ENCODE data around the gene ASCL5.

DNA sequence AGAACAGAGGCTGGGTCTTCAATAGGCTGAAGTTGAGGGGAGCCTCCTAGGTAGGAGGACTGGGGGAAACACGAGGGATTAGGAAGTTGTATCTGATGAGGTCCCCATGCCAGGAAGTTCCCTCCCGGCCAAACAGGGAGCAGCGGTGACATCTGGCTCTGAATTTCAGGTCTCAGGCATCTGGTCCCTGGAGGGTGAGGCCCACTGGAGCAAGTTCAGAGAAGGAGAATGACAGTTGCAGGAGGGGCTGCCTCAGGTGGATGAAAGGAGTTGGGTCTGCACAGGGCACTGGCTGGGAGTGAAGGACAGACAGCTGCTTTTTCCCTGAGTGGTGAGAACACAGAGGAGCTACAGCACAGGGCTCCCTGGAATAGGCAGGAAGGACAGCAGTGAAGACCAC, 18.1 kb upstream of the ASCL5 start:
- TF ChIP-seq, protein P1, sequence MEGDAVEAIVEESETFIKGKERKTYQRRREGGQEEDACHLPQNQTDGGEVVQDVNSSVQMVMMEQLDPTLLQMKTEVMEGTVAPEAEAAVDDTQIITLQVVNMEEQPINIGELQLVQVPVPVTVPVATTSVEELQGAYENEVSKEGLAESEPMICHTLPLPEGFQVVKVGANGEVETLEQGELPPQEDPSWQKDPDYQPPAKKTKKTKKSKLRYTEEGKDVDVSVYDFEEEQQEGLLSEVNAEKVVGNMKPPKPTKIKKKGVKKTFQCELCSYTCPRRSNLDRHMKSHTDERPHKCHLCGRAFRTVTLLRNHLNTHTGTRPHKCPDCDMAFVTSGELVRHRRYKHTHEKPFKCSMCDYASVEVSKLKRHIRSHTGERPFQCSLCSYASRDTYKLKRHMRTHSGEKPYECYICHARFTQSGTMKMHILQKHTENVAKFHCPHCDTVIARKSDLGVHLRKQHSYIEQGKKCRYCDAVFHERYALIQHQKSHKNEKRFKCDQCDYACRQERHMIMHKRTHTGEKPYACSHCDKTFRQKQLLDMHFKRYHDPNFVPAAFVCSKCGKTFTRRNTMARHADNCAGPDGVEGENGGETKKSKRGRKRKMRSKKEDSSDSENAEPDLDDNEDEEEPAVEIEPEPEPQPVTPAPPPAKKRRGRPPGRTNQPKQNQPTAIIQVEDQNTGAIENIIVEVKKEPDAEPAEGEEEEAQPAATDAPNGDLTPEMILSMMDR (IDR thresholded peaks at IDR 0.05; ENCODE audit: low read depth, low read length, poor library complexity, severe bottlenecking), result no peak
- no peak for TF ChIP-seq EZH2phosphoT487 (IDR thresholded peaks at IDR 0.05; ENCODE audit: borderline replicate concordance, low read length)
